GM19193 (cell line): ENCODE results near the gene CDH6.

ENCODE experiments used
- POLR2A ChIP-seq: IDR thresholded peaks from 4 replicates; pipeline ENCODE4 v1.6.1; 2011; ENCODE audit not compliant: insufficient read depth, insufficient read length; ENCODE audit errors: extremely low read depth

The CDH6 gene

GRCh38 chr5:31192442-31192841 is 1.0 kb upstream of the CDH6 start:
- TF ChIP-seq POLR2A: no peak

GRCh38 chr5:31193116-31193515 is 370 bp upstream of the CDH6 start:
- no peak for TF ChIP-seq POLR2A

- TF ChIP-seq POLR2A: no peak
Observed at GRCh38 chr5:31194468-31194813, 955 bp downstream of the CDH6 start.

GRCh38 chr5:31194892-31195555 is 1.5 kb downstream of the CDH6 start:
- no peak for TF ChIP-seq POLR2A

GRCh38 chr5:31196309-31196708 is 2.8 kb downstream of the CDH6 start:
- no peak for TF ChIP-seq POLR2A

GRCh38 chr5:31197183-31197582 is 3.7 kb downstream of the CDH6 start:
- no peak for TF ChIP-seq POLR2A

- TF ChIP-seq POLR2A: no peak
Observed at GRCh38 chr5:31204958-31205357, 11.5 kb downstream of the CDH6 start.

GRCh38 chr5:31208043-31208442 is 14.6 kb downstream of the CDH6 start:
- no peak for TF ChIP-seq POLR2A

- no peak for TF ChIP-seq POLR2A
Observed at GRCh38 chr5:31209334-31209733, 15.8 kb downstream of the CDH6 start.

- no peak for TF ChIP-seq POLR2A
Observed at GRCh38 chr5:31211098-31211497, 17.6 kb downstream of the CDH6 start.

GRCh38 chr5:31213257-31213656 is 19.8 kb downstream of the CDH6 start:
- TF ChIP-seq POLR2A: no peak

- TF ChIP-seq POLR2A: no peak
Observed at GRCh38 chr5:31213705-31214121, 20.2 kb downstream of the CDH6 start.

GRCh38 chr5:31214229-31214628 is 20.7 kb downstream of the CDH6 start:
- no peak for TF ChIP-seq POLR2A

GRCh38 chr5:31215236-31215635 is 21.8 kb downstream of the CDH6 start:
- TF ChIP-seq POLR2A: no peak

- no peak for TF ChIP-seq POLR2A
Observed at GRCh38 chr5:31217446-31217845, 24.0 kb downstream of the CDH6 start.

GRCh38 chr5:31218978-31219377 is 25.5 kb downstream of the CDH6 start:
- TF ChIP-seq POLR2A: no peak

GRCh38 chr5:31221001-31221400 is 27.5 kb downstream of the CDH6 start:
- no peak for TF ChIP-seq POLR2A
